ENCODE measurements around the gene RNF150. TPM values are rescaled to one million over a fixed set of nuclear protein-coding genes. Genes with fewer than 3 reads are reported as not detected.

RNF150 gene
- total RNA-seq, 3 donors from 2014 or later: 0.03 TPM; not detected in 2

DNA sequence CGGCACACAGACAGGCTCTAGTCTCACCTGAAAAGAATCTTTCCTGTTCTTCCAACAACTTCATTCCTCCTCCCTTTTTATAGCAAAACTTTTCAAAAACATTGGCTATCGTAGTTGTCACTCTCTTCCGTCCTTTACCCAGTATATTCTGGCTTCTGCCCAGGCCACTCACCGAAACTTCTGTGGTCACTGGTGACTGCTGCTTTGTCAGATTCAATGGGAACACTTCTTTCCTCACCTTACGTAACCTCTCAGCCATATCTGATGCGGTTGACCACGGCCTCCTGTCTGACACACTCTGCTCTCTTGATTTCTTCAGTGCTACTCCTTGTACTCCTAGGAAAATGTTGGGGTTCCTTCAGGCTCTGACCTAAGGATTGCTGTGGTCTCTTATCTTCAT, 9.2 kb upstream of the RNF150 start:
- Mint-ChIP-seq H3K36me3 (ENCODE audit: insufficient read depth) (no peaks in the 10 kb centered on the region), H3K4me1 (ENCODE audit: low read depth) (no peaks in the 10 kb centered on the region), H3K9me3 (no peaks in the 10 kb centered on the region), H3K4me3 (no peak overlapping the region), H3K27me3 (ENCODE audit: low read depth) (peaks cover 3% of the 10 kb centered on the region)
- DNase-seq (no peak), ATAC-seq (no peak)

DNA sequence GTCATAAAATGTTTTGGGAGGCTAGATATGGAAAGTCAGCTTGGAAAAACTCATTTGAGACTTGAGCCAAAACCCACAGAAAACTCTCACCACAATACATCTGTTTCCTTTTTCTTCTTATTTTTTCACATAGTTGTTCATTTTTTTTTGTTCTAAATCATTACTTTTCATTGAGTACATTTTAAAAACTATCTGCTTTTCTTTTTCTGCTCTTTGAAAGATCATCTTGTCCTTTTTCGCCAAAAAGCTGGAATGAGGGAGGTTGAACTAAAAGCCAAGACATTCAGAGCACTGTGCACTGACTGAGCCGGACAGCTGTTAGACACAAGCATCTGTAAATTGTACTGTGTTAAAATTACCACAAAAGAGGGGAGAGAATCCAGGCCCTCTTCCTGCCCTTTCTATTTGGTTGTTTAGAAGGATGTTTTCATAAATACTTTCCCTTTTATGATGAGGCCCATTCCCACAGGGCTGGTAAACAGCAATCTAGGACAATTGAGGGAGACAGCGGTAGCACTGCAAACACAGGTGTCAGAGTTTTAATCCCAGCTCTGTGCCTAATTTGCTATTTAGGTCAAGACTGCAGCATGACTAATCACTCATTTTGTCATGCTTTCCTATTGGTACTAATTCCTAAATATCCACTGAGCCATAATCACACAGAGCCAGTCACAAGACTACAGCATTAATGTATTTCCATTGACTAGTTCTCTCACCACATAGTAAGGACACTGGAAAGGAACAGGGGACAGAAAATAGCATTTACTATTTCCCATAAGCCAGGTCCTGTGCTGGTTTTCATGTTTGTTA, 7.3 kb upstream of the RNF150 start:
- no peak overlapping the region for H3K4me3 Mint-ChIP-seq
- H3K27me3 Mint-ChIP-seq (ENCODE audit: low read depth): peaks cover 15% of the 10 kb centered on the region
- no peak for ATAC-seq
- H3K36me3 Mint-ChIP-seq (ENCODE audit: insufficient read depth): no peaks in the 10 kb centered on the region
- DNase-seq: no peak
- H3K9me3 Mint-ChIP-seq: no peaks in the 10 kb centered on the region
- no peaks in the 10 kb centered on the region for H3K4me1 Mint-ChIP-seq (ENCODE audit: low read depth)

DNA sequence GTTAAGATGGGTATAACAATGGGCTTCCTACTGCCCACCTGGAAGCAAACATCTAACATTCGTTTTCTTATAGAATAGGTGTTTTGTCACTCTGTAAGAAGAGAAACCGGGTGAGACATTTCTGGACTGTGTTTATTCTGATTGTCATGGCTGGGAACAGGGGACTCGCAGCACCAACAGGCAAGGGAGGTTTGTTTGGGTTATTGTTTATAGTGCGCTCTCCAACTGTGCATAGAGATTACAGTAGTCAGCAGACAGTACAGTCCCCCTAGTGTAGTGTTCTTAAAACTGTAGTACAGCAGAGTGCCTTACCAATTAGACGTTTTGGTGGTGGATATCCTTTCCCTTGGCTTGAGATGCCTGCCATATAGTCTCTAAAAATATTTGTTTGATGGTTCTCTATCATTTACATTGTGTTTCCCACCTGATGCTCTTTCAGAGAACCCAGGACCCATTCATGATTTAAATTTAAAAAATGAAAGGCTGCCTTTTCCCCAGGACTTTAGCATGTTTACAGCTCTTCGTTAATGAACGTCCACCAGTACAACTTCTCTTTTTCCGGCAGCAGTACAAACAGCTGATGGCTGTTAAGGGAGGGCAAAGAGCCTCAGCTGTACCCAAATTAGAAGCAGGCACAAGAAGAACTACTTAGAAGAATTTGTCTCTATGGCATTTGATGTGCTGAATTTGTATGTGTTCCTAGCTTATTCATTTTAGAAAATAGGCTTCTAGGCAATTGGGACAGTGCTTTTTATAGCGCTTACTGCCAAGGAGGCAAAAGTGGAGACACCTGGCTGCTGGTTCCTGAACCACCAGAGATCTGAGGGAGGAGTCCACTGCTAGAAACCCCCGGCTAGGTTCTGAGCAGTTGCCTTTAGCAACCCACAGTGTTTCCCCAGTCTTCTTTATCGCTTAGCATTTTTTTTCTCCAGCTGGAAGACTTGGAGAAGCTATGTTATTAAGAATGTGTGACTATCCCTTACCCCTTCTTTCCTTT, 1.0 kb upstream of the RNF150 start:
- Mint-ChIP-seq H3K4me1 (ENCODE audit: low read depth) (peaks cover 15% of the 10 kb centered on the region), H3K9me3 (no peaks in the 10 kb centered on the region), H3K4me3 (no peak overlapping the region), H3K36me3 (ENCODE audit: insufficient read depth) (no peaks in the 10 kb centered on the region), H3K27me3 (ENCODE audit: low read depth) (peaks cover 63% of the 10 kb centered on the region)
- DNase-seq (no peak), ATAC-seq (no peak)

DNA sequence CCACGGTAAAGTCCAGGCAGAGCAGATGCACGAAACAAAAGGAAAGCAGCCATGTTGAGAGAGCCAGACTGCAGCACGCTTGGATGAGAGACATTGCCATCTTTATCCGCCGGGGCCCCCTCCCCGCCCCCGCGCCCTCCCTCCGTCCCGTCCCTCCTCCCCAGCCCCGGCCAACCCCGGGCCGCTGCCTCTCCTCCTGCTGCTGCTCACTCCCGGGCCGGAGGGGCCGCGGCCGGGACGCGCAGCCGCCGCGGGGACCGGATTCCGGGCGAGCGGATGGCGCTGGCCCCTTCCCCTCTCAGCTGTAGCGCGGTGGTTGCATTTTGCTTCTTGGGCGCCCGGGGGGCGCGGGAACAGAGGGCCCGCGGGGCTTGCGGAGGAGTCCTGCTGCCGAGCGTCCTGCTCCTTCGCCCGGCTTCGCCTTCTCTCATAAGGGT, 542 bp downstream of the RNF150 start:
- peaks cover 71% of the 10 kb centered on the region for H3K27me3 Mint-ChIP-seq (ENCODE audit: low read depth)
- H3K4me1 Mint-ChIP-seq (ENCODE audit: low read depth): peaks cover 15% of the 10 kb centered on the region
- H3K36me3 Mint-ChIP-seq (ENCODE audit: insufficient read depth): no peaks in the 10 kb centered on the region
- no peaks in the 10 kb centered on the region for H3K9me3 Mint-ChIP-seq
- DNase-seq (no peak), ATAC-seq (peak; percentile 25 to 44)
- H3K4me3 Mint-ChIP-seq: peak overlapping the region; percentile 47

DNA sequence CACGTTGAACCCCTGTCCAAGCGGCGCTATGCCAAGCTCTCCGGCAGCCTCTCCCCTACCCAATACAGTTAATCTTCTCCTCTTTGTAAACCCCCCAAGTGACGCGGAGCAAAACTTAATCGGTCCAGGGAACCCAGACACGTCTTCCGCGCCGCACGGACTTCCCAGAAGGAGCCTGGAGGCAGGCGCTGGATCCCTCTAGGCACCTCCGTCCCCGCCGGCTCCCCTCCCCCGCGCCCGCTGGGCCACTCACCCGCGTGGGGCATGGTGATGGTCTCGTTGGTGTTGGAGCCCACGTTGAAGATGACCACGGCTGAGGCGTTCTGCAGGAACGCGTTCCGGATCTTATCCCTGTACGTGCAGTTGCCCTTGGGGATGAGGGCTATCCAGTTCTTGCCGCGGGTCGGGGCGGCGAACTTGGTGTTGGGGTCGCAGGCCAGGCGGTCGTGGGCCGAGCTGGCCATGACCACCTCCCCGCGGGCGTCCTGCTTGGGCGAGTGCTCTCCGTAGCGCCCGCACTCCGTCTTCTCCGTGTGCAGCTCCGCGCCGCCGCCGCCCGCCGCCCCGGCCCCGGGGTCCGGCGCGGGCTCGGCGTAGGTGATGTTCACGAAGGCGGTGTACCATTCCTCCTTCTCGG, 1.1 kb downstream of the RNF150 start:
- Mint-ChIP-seq H3K9me3 (no peaks in the 10 kb centered on the region), H3K4me1 (ENCODE audit: low read depth) (peaks cover 15% of the 10 kb centered on the region), H3K36me3 (ENCODE audit: insufficient read depth) (no peaks in the 10 kb centered on the region), H3K4me3 (peak overlapping the region; percentile 57), H3K27me3 (ENCODE audit: low read depth) (peaks cover 71% of the 10 kb centered on the region)
- ATAC-seq (peak; percentile 26), DNase-seq (no peak)

DNA sequence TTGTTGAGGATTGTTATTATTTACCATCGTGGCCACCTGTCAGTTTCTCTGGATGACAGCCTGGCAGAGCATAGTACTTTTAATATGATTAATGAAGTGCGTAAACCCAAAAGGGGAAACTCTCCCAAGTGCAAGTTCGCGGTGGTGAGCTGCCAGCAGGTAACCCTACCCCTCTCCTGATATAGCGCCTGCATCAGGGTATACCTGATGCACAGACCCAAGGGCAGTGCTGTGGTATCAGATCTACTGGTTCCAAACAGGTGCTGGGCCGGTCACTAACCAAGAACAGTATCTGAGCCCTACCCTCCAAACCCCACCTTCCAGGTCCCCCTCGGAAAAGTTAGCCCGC, 1.6 kb downstream of the RNF150 start:
- H3K9me3 Mint-ChIP-seq: no peaks in the 10 kb centered on the region
- no peaks in the 10 kb centered on the region for H3K36me3 Mint-ChIP-seq (ENCODE audit: insufficient read depth)
- H3K4me1 Mint-ChIP-seq (ENCODE audit: low read depth): peaks cover 15% of the 10 kb centered on the region
- ATAC-seq (no peak), DNase-seq (no peak)
- H3K27me3 Mint-ChIP-seq (ENCODE audit: low read depth): peaks cover 69% of the 10 kb centered on the region
- peak overlapping the region; percentile 57 for H3K4me3 Mint-ChIP-seq

DNA sequence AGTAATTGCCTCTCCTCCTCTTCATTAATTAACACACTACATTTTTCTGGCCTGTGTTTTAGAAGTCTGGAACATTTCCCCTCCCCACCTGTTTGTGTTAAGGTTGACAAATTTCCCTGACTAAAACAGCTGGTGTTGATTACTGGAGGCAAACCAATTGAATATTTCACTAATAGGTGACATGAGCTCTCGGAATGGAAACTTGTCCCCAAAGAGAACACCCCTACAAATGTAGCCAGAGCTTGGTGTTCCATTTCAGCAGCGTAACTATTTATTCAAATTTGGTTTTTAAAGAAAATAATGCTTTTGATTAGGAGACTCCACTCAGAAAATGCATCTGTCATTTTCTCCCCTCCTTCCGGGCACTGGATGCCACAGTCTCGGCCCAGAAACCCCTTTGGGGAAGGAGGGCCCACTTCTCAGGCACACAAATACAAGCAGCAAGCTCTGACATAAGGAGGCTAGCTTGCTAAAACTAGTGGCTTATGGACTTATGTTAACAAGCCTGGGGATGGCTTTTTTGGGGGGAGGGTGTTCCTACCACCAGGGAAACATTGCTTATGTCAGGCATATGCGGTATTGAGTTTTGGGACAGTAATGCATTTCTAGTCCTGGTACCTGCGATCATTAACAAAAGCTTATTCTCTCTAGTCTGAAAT, 2.2 kb downstream of the RNF150 start:
- H3K4me3 Mint-ChIP-seq: no peak overlapping the region
- DNase-seq (no peak), ATAC-seq (no peak)
- no peaks in the 10 kb centered on the region for H3K9me3 Mint-ChIP-seq
- no peaks in the 10 kb centered on the region for H3K36me3 Mint-ChIP-seq (ENCODE audit: insufficient read depth)
- H3K4me1 Mint-ChIP-seq (ENCODE audit: low read depth): peaks cover 15% of the 10 kb centered on the region
- peaks cover 72% of the 10 kb centered on the region for H3K27me3 Mint-ChIP-seq (ENCODE audit: low read depth)

DNA sequence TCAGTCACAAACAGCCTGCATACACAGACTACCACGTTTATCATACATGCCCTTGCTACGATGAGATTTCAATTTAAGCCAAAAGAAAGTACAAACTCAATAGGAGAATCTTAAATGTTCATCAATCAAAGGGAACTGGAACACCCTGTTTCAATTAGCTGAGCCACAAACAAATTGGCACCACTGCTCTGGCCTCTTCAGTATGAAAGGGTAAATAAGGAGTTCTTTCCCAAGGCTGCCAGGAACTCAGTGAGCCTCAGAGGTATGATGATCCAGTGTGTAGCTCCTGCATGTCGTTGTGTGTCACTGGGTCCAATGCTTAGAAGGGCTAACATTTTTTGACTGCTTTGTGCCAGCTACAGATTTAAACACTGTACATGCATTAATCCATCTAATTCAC, 5.4 kb downstream of the RNF150 start:
- Mint-ChIP-seq H3K27me3 (ENCODE audit: low read depth) (peaks cover 57% of the 10 kb centered on the region), H3K4me3 (no peak overlapping the region), H3K36me3 (ENCODE audit: insufficient read depth) (no peaks in the 10 kb centered on the region), H3K9me3 (no peaks in the 10 kb centered on the region), H3K4me1 (ENCODE audit: low read depth) (peaks cover 6% of the 10 kb centered on the region)
- DNase-seq (no peak), ATAC-seq (no peak)

DNA sequence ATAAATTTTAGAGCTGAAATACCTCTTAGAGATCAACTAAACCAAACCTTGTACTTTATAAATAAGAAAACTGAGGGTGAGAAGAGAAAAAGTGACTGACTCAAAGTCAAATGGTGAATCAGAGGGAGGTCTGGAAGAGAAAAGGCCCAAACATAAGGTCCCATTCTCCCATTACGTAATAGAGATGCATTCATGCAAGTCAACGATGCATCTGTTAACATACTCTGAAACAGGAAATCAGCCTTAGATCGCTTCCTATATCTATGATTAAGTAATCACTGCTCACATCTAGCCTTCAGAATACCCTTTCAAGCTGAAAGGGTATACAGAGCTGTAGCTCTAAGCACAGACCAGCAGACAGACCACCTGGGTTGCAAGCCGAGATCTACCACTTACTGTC, 6.5 kb downstream of the RNF150 start:
- ATAC-seq (no peak), DNase-seq (no peak)
- H3K4me3 Mint-ChIP-seq: no peak overlapping the region
- H3K9me3 Mint-ChIP-seq: no peaks in the 10 kb centered on the region
- H3K4me1 Mint-ChIP-seq (ENCODE audit: low read depth): peaks cover 1% of the 10 kb centered on the region
- no peaks in the 10 kb centered on the region for H3K36me3 Mint-ChIP-seq (ENCODE audit: insufficient read depth)
- H3K27me3 Mint-ChIP-seq (ENCODE audit: low read depth): peaks cover 51% of the 10 kb centered on the region

DNA sequence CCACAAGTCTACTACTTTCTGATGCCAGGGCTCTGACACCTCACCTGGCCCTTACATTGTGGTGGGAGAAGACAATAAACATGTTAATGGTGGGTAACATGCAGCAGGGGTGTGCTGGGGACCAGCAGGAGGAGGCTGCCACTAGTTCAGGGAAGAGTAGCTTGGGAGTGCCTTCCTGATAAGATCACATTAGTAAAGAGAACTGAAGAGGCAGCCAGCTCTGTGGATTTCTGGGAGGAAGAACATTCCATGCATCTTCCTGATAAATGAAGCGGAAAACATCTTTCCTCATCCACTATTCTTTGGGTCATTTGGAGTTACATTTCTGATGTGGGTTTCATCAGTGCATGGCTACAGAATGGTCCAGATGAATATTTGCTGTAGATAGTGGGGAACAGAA, 9.0 kb downstream of the RNF150 start:
- no peaks in the 10 kb centered on the region for H3K36me3 Mint-ChIP-seq (ENCODE audit: insufficient read depth)
- H3K9me3 Mint-ChIP-seq: no peaks in the 10 kb centered on the region
- H3K27me3 Mint-ChIP-seq (ENCODE audit: low read depth): peaks cover 29% of the 10 kb centered on the region
- H3K4me1 Mint-ChIP-seq (ENCODE audit: low read depth): no peaks in the 10 kb centered on the region
- DNase-seq: no peak
- H3K4me3 Mint-ChIP-seq: no peak overlapping the region
- ATAC-seq: no peak

DNA sequence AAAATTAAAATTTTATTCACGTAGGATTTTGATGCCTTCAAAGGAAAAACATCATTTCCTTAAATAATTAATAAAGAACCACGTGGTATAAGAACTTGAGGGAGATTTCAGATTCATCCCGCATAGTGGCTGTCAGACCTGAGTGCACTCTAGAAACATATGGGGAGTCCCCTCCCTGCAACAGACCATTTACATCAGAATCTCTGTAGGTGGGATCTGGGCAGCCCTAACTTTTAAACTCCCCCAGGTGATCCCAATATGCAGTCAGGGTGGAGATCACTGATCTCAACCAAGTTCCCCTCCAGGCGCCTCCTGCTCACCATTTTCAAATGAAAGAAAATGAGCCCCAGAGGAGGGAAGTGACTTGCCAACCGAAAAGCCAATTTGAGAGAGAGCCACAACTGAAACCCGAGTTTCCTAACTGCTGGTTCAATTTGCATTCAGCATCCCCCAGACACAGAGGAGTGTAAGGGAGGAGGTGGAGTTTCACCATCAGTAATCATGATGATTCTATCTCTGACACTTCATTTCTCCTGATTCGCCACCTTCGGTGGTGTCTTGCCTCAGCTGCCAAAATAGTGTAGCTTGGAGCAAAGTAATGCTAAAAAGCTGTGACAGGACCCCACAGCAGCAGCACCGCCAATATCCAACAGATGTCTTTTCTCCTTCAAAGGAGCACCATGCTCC, 11.4 kb downstream of the RNF150 start:
- Mint-ChIP-seq H3K27me3 (ENCODE audit: low read depth) (peaks cover 17% of the 10 kb centered on the region), H3K9me3 (no peaks in the 10 kb centered on the region), H3K36me3 (ENCODE audit: insufficient read depth) (no peaks in the 10 kb centered on the region), H3K4me3 (no peak overlapping the region), H3K4me1 (ENCODE audit: low read depth) (no peaks in the 10 kb centered on the region)
- peak in 1 of 2 donors; percentile 7 for ATAC-seq
- no peak for DNase-seq

DNA sequence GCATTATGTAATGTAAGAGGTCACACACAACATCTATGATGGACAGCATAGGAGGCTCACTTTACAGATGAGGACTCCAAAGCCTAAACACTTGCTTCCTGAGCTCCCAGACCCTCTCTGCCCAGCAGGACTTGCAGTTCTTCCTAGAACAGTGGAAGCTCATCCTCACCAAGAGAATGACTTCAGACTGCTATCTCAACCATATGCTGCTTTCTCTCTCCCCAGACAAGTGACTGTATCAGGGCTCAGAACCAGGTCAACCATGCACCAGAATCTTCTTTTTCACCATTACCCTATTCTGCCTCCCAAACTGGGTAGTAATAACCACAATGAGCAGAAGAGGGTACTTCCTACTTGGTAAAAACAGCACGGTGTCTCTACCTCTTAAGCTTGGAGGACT, 12.2 kb downstream of the RNF150 start:
- no peak overlapping the region for H3K4me3 Mint-ChIP-seq
- no peaks in the 10 kb centered on the region for H3K9me3 Mint-ChIP-seq

DNA sequence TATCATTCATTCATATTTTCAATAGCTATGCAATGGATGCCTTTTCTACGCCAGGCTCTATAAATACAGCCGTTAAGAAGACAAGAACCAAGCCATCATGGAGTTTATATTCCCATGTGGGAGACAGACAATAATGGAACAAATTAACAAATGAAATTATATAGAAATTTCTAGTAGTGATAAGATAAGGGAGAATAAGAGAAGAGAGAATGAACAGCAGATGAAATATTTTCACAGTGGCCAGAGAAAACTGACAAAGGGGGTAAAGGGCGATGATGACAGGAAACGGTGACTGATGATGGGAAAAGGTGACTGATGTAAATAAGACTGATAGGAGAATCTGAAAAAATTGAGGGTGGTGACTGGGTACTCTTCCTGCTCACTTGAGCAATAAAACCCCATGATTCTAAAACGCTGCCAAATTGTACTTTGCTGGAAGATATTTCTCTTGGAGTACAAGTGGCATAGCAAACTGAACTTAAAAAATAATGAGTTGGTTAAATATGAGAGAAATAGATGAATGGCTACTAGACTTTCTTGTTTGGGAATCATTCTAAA, 13.2 kb downstream of the RNF150 start:
- ATAC-seq (no peak), DNase-seq (no peak)
- no peaks in the 10 kb centered on the region for H3K4me1 Mint-ChIP-seq (ENCODE audit: low read depth)
- H3K36me3 Mint-ChIP-seq (ENCODE audit: insufficient read depth): no peaks in the 10 kb centered on the region
- peaks cover 6% of the 10 kb centered on the region for H3K27me3 Mint-ChIP-seq (ENCODE audit: low read depth)
- no peak overlapping the region for H3K4me3 Mint-ChIP-seq
- H3K9me3 Mint-ChIP-seq: no peaks in the 10 kb centered on the region

More for the DNA sequence above, 12.2 kb downstream of the RNF150 start:
- DNase-seq (no peak), ATAC-seq (no peak)
- H3K4me1 Mint-ChIP-seq (ENCODE audit: low read depth): no peaks in the 10 kb centered on the region
- H3K27me3 Mint-ChIP-seq (ENCODE audit: low read depth): peaks cover 12% of the 10 kb centered on the region
- H3K36me3 Mint-ChIP-seq (ENCODE audit: insufficient read depth): no peaks in the 10 kb centered on the region
